Gastrocnemius medialis (tissue), 4 donors: Measurements from ENCODE around the gene TMEM222.

ENCODE experiments used
- CTCF ChIP-seq, 5 experiments: fragments of 450-650 bp in 3 of 5; fragments of 200-600 bp in 2 of 5; sonication (generic) in 2 of 5; IDR thresholded peaks in 4 of 5; conservative IDR thresholded peaks in 1 of 5; 1 replicate in 4 of 5; 2 replicates in 1 of 5; pipeline ENCODE4 v1.5.1; 2016 to 2019; ENCODE audit warnings: antibody characterized with exemption in 5 of 5, mild to moderate bottlenecking in 3 of 5, moderate library complexity in 3 of 5
- POLR2A ChIP-seq, 2 donors: fragments of 450-650 bp; IDR thresholded peaks; one replicate each; pipeline ENCODE4 v1.6.1; 2017; ENCODE audit warnings: antibody characterized with exemption in 2 of 2, mild to moderate bottlenecking in 2 of 2, moderate library complexity in 2 of 2

GRCh38 chr1:27366113-27366410 lies 44.1 kb downstream of the TMEM222 start:
- no peak for TF ChIP-seq CTCF (IDR thresholded peaks at IDR 0.05 in 4 of 5, conservative IDR thresholded peaks at IDR 0.05 in 1 of 5)
- TF ChIP-seq POLR2A (IDR thresholded peaks at IDR 0.05) = no peak
